D341Med (cell line): Measurements from ENCODE around the gene RPTOR.

Experiments
- DNase-seq: peaks from one replicate; pipeline ENCODE4 v3.0.0; 2012; ENCODE audit warnings: low spot score

RPTOR gene

DNA sequence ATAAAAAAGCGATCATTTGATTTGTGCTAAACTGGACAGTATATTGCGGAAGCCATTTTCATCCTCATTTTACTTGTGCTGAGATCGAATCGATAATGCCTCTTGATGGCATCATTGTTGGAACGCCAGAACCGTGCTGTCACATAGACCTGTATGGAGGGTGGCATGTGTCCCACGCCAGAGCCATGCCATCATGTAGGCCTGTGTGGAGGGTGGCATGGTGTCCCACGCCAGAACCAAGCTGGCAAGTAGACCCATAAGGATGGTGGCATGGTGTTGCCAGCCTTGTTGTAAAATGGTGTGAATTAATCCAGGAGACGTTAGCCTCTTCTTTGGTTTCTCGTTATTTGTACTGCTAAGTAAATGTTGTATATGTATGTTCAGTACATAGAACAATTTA lies 224.3 kb downstream of the RPTOR start:
- no peak for DNase-seq

DNA sequence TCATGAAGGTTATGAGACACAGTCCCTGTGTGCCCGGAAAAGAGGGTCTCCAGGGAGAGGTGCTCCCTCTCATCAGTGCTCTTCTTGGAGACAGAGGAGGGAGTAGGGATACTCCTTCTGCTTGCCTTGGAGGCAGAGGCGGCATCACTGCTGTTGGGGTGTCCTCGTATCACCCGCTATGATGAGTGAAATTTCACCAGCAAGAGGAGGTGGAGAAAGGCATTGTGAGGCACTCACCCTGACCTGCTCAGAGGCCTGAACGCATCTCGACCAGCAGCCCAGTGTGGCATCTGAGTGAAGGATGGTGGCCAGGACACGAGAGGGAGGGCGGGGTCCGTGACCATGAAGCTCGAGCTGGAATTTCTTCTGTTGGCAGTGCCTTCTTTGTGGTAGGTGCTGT lies 224.9 kb downstream of the RPTOR start:
- DNase-seq: no peak

DNA sequence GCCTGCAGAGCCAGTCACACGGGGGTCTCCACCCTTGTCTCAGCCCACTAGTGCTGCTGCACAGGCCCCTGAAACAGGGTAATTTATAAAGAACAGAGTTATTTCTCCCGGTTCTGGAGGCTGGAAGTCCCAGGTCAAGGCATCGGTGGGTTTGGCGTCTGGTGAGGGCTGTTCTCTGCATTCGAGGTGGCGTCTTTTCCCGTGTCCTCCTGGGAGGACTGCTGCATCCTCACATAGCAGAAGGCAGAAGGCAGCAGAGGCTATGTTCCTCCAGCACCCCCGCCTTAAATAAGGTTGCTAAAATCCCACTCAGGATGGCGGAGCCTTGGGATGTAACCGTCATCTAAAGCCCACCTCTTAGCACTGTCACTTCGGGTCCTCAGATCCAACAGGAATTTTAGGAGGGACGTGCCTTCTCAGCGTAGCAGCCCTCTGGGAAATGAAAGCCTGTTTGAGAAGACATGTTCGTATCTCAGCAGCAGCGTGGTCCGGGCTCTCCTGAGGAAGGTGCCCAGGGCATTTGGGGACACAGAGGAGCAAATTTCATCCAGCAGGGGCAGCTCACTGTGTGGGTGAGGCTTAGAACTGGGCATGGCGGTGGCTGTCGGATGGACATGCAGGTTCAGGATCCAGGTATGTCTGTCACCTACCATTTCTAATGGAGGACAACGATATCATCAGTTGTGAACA lies 225.4 kb downstream of the RPTOR start:
- no peak for DNase-seq

DNA sequence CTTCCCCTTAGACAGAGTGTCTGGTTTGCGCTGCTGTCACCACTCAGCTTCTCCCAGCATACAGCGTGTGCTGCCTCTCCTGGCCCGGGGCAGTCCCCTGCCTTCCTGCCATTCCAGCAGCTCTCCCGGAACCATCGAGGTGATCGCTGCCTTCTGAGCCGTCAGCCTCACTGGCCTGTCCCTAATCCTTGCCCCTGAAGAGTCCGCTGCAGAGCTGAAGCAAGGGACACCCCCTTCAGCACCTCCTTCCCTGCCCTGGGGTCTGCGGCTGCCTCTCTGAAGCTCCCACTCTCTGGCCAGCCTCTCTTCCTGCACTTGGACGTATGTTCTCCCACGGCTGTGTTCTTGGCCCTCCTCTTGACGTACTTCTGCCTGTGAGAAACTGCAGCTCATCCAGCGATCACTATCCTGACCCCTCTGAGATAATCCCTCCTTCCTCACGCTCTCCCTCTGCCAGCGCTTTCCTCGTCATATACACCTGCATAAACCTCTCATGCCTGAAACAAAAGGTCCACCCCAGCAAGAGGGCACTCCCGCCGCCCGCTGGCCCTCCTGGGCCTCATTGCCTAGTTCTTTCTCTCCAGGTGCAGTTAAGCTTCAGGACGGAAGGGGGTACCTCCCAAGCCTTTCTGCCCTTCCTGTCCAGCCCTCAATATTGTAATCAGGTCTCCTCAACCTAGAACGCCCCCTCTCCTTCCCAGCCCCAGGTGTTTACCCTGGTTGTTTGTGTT lies 226.4 kb downstream of the RPTOR start:
- no peak for DNase-seq

DNA sequence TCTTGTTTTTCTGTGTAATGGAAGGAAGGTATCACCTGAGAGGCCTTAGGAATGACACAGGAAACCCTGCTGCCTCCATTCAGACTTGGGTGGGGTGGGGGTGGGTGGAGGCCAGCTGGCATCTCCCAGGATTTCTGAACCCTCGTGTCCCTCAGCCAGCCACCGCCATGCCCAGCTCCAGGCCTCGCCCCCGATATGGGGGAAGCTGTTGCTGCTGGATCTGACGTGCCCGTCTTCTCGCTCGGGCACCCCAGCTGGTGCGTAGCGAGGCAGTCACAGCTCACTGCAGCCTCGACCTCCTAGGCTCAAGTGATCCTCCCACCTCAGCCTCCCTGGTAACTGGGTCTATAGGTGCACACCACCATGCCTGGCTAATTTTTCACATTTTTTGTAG lies 227.0 kb downstream of the RPTOR start:
- no peak for DNase-seq

DNA sequence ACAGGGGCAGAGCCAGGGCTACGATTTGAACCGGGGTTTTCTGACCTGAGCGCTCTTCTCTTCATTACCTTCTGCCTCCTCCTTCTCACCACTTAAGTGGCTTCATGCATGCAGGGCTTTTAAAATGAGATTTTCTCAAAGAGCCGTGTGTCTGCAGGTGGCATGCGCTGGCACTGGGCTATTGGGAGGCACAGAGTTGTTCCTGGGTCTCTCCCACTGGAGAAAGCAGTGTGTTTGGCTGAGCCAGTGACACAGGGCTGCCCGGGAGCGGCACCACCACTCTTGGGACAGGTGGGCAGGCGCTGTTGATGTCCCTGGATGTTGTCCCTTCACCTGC lies 228.2 kb downstream of the RPTOR start:
- DNase-seq: no peak

DNA sequence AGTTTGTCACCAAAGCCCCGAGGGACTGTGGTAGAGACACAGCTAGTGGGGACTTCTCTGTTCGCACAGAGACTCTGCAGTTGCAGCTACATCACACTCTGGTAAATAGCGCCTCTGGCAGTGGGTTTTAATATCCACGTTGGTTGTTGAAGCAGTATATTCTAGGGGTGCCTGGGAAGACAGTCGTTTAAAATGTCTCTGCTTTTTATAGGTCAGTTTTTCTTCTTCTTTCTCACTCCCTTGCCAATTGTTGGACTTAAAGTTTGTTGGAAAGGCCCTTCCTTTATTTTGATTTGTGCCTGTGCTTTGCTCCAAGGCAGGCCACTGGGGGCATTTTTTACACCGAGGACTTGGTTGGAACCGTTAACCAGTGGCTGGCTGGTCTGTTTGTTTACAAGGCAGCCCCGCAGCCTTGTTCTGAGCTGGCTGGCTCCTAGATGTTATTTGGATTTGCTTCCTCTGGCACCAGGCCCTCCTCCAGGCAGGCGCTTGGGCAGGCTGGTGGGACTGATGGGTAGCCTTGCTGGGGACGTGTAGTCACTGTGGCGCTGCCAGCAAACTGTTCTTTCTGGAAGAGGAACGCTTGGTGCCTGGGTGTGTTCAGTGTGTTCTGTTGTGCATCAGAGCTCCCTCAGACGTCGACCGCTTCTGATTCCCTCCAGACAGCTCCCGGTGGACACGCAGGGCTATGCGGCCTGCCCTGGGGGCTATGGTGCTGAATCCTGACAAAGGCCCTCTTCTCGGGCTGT lies 228.8 kb downstream of the RPTOR start:
- no peak for DNase-seq

DNA sequence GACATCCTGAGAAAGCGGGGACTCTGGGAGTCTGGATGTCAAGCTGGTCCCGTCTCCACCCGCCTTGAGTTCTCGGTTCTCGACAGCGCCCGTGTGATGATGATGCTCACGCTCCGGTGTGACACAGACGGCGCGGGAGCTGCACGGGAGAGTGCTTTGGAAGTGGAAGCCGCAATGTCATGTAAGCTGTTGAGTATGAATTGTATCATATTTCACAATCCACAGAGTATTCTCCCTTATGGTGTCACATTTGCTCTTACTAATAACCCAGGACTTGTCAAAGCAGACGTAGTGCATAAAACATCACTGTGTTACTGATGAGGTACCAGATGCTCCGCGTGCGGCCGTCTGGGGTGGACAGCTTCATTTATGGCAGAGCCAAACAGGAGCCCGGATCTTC lies 229.5 kb downstream of the RPTOR start:
- DNase-seq: no peak

DNA sequence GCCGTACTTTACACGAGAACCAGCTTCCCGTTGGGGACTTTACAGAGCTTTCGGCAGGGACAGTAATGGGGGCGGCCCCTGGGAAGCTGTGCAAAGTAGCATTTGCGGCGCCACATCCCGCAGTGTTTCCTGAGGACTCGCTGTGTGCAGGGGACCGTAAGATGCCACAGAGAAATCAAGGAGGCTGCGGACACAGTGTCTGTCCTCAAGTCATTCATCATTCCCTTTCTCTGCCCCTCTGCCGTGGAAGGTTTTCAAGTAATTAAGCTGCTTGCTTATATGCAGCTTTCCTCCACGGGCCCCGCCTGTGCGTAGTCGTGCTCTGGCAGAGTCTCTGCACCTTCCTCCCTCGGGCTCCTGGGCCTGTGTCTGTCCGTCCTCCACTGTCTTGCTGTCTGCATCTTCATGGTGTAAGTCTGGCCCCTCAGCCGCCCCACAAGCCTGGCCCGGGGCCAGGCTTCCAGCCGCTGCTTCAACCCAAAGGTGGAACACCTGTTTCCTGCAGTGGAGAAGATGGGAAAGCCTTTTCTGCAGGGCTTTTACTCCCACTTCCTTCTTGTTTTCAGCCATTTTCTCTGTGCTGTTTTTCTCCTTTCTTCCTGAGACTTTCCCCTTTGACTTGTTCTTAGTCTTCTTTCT lies 230.1 kb downstream of the RPTOR start:
- DNase-seq: no peak

DNA sequence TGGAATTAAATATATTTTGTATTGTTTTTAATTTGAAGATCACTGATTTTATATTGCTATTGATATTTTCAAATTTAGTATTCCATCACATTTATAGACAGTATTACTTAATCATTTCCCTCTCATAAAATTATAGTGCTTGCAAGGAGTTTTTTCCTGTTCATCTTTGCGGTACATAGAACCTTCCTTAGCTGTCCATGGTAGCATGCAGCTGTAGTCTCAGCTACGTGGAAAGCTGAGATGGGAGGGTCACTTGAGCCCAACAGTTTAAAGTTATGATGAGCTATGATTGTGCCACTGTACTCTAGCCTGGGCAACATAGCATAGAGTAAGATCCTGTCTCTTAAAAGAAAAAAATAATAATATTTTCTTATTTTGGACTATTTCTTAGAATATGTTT lies 231.2 kb downstream of the RPTOR start:
- DNase-seq: no peak

DNA sequence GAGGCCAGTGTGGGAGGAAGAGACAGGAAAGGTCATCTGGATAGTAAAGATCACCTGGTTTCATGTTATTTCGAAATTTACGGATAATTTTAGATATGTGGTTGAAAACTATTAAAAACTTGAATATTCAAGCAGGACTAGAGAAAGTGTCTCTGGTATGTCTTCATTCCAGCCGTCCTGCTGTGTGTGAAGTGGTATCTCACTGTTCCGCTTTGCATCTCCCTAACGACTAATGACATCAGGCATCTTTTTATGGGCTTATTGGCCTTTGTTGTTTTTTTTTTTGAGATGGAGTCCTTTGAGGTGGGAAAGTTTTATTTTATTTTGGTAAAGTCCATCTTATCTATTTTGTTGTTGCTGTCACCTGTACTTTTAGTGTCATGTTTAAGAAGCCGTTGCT lies 232.6 kb downstream of the RPTOR start:
- no peak for DNase-seq

DNA sequence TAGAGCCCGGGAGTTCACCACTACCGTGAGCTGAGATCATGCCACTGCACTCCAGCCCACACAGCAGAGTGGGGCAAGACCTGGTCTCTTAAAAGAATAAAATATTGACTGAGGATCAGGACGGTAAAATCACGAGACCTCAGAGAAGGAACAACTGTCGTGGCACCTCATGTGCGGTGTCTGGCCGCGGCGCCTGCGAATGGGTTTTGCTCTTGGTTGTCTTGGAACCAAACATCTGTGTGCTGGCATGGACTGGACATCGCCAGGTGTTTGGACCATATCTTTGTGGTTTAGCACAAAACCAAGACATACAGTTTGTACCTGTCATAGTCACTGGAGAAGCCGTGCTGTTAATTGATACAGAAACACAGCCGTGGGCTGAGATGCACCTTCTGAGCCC lies 234.1 kb downstream of the RPTOR start:
- no peak for DNase-seq

DNA sequence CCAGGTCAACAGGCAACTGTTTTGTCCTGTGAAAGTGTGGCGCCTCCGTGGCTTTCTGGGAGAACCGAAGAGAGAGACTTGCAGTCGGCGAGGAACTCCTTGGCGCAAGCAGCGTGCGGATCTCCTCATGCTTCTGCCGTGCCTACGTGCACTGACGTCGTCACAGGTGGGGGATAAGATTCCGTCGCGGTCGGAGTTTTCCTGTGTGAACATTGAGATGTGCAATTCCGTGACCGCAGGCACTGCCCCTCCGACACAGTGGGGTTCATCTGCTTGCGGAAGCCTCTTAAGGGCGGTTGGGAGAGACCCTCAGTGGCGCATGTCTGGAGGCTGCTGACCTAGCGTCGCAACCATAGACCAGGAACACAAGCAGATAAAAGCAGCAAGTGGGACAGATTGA lies 234.7 kb downstream of the RPTOR start:
- DNase-seq: no peak

DNA sequence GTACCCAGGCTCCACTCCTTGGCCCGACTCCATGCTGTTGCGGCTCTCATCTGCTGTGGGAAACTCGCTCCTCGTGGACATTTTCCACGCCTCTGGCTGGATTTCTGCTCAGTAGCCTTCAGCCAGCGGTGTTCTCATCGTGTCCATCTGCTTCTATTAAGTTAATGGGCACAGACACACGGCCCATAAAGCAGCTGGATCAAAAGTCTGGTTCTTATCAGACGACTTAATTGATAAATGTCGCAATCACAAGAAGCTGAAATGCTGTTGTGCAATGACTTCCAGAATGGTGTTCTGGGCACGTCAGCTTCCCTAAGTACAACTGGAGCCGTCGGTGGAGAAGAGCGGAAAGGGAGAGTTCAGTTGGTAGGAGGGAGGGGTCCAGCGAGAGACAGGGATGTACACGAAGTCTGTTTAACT lies 235.3 kb downstream of the RPTOR start:
- no peak for DNase-seq

DNA sequence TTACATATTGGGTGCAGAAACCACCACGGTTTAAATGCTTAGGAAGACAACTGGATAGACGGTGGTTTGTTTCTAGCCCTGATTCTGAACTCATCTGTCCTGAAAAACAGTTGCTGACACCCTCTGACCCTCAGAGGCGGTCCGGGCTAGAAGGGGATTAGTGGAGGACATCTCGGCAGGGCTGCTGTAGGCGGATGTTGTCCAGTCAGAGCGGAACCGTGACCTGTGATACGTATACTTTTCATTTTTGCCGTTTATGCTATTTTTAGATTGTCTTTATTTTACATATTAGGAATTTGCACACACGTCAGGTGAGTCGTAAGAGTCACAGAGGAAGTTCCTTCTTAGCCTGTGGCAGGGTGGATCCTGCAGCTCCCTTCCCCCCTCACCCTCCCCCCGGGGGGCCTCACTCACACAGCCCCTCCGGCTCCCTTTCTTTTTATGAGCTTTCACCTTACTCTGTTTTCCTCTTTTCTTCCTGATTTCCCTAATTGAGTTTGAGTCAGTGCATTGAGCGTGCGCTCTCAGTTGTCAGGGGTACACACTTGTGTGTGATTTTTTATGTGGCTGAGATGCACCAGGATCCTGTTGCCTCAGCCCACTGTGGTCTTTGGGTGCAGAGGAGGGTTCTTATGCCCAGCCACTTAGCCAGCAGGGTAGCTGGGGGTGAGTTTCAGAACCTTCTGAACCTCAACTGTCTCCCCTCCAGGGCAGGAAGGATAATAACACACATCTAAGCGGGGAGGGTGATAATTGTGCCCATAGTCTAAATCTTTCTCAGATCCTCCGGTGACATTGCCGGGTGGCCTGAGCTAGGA lies 236.0 kb downstream of the RPTOR start:
- no peak for DNase-seq

DNA sequence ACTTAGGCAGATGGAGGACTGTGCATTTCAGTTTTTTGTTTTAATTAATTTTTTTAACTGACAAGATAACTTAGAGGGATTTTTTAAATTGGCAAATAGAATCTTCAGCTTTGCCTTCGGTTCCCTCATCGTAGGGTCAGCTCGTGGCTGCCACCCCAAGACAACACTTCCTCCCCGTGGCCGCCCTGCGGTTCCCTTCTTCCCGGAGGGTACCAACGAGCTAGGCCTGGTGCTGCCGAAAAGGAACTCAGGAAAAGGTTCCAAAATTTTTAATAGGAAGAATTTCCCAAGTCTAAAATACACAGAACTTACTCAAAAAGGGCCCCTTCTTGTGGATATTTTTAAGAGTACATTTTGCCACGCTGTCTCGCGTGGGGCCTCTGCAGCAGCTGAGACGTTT lies 236.6 kb downstream of the RPTOR start:
- no peak for DNase-seq

DNA sequence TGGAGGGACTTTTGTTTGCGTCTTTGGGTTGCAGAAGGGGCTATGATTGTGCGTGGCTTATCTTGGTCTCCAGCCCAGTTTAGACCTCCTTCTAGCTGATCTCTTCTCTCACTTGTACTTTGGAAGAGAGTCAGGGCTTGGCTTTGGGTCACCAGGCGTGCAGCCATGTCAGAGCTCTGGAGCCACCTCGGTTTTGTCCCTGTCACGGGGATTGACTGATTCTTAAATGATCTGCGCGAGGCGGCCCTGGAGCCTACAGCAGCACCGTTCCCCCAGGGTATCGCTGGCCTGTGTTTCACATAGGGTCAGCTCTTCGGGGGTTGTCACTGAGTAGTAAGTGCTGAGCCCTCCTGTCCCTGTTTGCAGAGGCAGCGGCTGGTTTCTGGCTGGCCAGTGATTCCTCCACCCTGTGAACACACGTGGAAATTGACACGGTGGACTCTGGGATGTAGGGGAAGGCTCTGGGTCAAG lies 237.2 kb downstream of the RPTOR start:
- DNase-seq: no peak

DNA sequence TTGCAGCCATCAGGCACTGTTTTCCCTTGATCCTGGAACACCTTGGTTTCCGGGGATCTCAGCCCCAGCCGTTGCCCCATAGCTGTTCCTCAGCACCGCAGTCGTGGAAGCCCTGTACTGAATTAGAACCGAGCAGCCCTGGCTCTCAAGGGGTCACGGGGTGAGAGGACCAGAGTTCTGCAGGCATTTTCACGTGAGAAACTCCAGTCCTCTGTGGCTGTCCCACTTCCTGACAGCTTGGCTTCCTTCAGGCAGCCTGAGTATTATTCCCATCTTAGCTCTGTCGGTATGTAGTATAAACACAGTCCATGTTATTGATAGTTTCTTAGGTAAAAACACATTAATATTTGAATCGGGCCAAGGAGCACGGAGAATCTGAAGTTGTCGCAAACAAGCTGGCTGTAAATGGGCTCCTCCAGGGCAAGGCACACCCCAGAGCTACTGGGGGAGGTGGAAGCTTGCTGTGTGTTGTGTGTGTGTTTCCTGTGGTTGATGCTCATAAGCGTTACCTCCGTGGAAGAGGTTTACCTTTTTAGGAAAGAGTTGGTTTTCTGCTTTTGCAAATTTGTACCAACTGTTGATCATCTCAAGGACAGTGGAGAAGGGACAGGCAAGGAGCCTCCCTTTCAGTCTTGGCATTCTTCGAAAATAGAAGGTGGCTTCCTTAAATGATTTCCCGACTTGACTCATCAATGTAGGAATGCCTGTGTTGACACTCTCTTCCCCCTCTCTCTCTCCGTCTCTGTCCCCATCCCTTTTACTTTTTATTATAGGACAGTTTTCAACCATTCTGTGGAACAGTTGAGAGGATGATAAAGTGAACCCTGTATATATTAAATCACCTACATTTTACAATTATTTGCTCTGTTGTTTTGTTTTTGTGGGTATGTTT lies 238.1 kb downstream of the RPTOR start:
- no peak for DNase-seq

DNA sequence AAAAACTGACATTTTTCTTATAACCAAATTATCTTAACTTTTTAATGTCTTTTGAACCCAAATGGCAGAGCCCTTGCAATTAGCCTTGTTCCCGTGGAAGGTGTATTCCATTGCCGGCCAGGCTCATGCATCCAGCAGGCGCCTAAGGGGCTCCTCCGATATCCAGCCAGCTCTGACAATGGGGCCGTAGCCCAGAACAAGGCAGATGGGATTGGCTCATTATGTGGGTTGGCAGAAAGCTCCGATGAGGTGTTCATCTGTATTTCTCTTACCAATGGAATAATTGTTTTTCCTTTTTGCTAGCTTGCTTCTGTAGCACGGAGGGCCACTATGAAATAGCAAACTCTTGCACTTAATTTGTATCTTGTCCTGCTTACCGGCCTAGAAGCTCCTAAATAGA lies 238.8 kb downstream of the RPTOR start:
- no peak for DNase-seq

DNA sequence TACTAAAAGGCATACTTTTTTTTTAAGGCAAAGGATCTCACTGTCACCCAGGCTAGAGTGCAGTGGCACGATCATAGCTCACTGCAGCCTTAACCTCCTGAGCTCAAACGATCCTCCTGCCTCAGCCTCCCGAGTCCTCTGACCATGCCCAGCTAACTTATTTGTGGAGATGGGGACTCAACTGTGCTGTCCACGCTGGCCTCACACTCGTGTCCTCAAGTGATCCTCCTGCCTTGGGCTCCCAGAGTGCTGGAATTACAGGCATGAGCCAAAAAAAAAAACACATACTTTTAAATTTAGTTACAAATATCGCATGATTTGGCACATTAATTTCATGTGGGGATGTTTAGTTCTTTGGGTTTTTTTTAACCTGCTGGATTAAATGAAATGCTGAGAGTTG lies 239.3 kb downstream of the RPTOR start:
- no peak for DNase-seq
